RWPE2 (cell line): ENCODE measurements around the gene PSMC4.

Experiments used
- ATAC-seq: fragments of 200-7000 bp; cut with Tn5 transposase; 3 replicates; pipeline ENCODE4 v1.9.1; 2021; ENCODE audit warnings: low read depth
- DNase-seq: peaks from one replicate; pipeline ENCODE4 v3.0.0-alpha.2; 2020; ENCODE audit warnings: low spot score
- H3K27ac ChIP-seq: fragments of 450-650 bp; 2 replicates; pipeline ENCODE4 v1.5.1; 2017; ENCODE audit warnings: mild to moderate bottlenecking; ENCODE audit not compliant: poor library complexity, severe bottlenecking
- H3K27me3 ChIP-seq: fragments of 250-450 bp; sonication (Bioruptor Pico); 2 replicates; pipeline ENCODE4 v1.5.1; 2021; ENCODE audit warnings: mild to moderate bottlenecking, moderate library complexity; ENCODE audit not compliant: insufficient read depth, poor library complexity, severe bottlenecking
- H3K36me3 ChIP-seq: fragments of 250-450 bp; sonication (Bioruptor Pico); 2 replicates; pipeline ENCODE4 v1.5.1; 2020; ENCODE audit warnings: low read depth, mild to moderate bottlenecking, moderate library complexity
- H3K4me1 ChIP-seq: fragments of 250-450 bp; sonication (Bioruptor Pico); 2 replicates; pipeline ENCODE4 v1.5.1; 2021; ENCODE audit warnings: mild to moderate bottlenecking, moderate library complexity; ENCODE audit not compliant: insufficient read depth, poor library complexity, severe bottlenecking
- H3K4me3 ChIP-seq: fragments of 250-450 bp; sonication (Bioruptor Pico); 2 replicates; pipeline ENCODE4 v1.5.1; 2021; ENCODE audit warnings: mild to moderate bottlenecking, moderate library complexity; ENCODE audit not compliant: severe bottlenecking
- H3K9me3 ChIP-seq: fragments of 250-450 bp; sonication (Bioruptor Pico); 2 replicates; pipeline ENCODE4 v1.5.1; 2021; ENCODE audit warnings: mild to moderate bottlenecking, moderate library complexity; ENCODE audit not compliant: severe bottlenecking
- TF ChIP-seq, protein P1 (sequence below): fragments of 450-650 bp; IDR thresholded peaks from one replicate; pipeline ENCODE4 v1.5.1; 2017; ENCODE audit warnings: mild to moderate bottlenecking, moderate library complexity; ENCODE audit not compliant: poor library complexity, severe bottlenecking

PSMC4 gene

DNA sequence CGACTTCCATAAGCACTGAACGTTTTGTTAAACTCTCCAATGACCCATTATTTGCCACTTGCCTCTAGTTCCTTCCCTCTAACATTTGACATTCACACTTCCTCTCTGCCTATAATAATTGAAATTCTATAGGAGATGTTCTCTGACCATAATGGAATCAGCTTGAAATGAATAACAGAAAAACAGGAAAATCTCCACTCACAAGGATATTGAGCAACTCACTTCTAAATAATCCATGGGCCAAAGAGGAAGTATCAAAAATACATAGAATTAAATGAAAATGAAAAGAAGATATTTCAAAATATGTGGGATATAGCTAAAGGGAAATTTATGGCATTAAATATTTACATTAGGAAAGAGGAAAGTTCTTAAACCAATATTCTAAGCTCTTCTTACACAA, 33.2 kb upstream of the PSMC4 start:
- Histone ChIP-seq H3K27me3 (no peaks in the 10 kb centered on the region), H3K4me3 (no peak overlapping the region), H3K4me1 (no peaks in the 10 kb centered on the region), H3K27ac (no peak overlapping the region), H3K9me3 (no peaks in the 10 kb centered on the region), H3K36me3 (no peaks in the 10 kb centered on the region)
- TF ChIP-seq, protein P1, sequence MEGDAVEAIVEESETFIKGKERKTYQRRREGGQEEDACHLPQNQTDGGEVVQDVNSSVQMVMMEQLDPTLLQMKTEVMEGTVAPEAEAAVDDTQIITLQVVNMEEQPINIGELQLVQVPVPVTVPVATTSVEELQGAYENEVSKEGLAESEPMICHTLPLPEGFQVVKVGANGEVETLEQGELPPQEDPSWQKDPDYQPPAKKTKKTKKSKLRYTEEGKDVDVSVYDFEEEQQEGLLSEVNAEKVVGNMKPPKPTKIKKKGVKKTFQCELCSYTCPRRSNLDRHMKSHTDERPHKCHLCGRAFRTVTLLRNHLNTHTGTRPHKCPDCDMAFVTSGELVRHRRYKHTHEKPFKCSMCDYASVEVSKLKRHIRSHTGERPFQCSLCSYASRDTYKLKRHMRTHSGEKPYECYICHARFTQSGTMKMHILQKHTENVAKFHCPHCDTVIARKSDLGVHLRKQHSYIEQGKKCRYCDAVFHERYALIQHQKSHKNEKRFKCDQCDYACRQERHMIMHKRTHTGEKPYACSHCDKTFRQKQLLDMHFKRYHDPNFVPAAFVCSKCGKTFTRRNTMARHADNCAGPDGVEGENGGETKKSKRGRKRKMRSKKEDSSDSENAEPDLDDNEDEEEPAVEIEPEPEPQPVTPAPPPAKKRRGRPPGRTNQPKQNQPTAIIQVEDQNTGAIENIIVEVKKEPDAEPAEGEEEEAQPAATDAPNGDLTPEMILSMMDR = no peak
- ATAC-seq = no peak
- no peak for DNase-seq

DNA sequence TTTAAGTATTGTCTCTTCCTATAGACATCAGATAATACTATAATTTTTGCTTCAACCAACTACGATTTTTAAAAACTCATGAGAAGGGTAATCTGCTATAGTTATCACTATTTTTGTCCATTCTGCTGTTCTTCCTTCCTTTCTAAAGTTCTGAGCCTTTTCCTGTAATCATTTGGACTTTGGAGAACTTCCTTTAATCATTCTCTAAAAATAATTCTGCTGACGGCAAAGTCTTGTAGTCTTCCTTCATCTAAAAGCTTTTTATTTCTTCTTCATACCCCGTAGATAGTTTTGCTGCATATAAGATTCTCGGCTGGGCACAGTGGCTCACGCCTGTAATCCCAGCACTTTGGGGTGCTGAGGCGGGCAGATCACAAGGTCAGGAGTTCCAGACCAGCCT, 31.4 kb upstream of the PSMC4 start:
- H3K4me3 ChIP-seq = no peak overlapping the region
- no peaks in the 10 kb centered on the region for H3K9me3 ChIP-seq
- no peaks in the 10 kb centered on the region for H3K27me3 ChIP-seq
- H3K36me3 ChIP-seq = no peaks in the 10 kb centered on the region
- no peak overlapping the region for H3K27ac ChIP-seq
- ATAC-seq (no peak), DNase-seq (no peak)
- TF ChIP-seq, protein P1 = no peak
- H3K4me1 ChIP-seq = no peaks in the 10 kb centered on the region

DNA sequence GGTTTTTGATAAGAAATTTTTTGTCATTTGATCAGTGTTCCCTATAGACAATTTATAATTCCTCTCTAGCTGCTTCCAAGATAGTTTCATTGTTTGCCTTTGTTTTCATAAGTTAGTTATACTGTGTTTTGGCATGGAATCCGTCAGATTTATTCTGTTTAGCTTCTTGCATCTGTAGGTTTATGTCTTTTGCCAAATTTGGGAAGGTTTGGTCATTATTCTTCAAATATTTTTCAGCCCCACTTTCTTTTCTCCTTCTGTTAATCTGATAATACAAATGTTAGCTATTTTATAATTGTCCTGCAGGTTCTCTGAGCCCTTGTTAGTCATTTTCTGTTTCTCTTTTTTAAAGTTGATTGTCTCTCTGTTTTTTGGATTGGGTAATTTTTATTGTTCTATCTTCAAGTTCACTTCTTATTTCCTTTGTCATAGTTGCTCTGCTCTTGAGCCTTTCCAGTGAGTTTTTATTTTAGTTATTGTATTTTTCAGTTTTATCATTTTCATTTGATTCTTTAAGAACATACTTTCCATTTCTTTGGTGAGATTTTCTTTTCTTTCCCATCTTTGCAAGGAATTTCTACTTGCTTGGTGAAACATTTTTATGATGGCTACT, 30.6 kb upstream of the PSMC4 start:
- Histone ChIP-seq H3K9me3 (no peaks in the 10 kb centered on the region), H3K4me1 (no peaks in the 10 kb centered on the region), H3K36me3 (no peaks in the 10 kb centered on the region), H3K27me3 (no peaks in the 10 kb centered on the region), H3K27ac (no peak overlapping the region), H3K4me3 (no peak overlapping the region)
- ATAC-seq (no peak), DNase-seq (no peak)
- TF ChIP-seq, protein P1 = no peak

DNA sequence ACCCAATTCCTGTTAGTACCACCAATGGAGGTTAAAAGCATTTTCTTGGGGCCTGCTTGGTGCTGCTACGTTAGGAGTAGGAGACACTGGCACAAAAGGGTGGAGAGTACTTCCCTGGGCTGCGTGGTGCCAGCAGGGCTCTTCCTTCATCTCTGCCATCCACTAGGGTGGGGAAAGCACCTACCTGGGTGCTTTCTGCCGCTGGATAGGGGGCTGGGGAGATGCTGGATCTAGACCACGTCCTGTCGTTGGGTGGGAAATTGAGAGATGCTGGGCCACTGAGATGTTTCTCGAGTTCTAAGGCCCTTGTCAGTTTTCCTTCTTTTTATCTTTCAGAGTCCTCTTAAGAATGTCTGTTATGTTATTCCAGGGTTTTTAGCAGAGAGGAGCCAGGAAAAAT, 29.8 kb upstream of the PSMC4 start:
- Histone ChIP-seq H3K27me3 (no peaks in the 10 kb centered on the region), H3K36me3 (no peaks in the 10 kb centered on the region), H3K9me3 (no peaks in the 10 kb centered on the region), H3K4me1 (no peaks in the 10 kb centered on the region), H3K27ac (no peak overlapping the region), H3K4me3 (no peak overlapping the region)
- DNase-seq = no peak
- TF ChIP-seq, protein P1 = no peak
- ATAC-seq = no peak

DNA sequence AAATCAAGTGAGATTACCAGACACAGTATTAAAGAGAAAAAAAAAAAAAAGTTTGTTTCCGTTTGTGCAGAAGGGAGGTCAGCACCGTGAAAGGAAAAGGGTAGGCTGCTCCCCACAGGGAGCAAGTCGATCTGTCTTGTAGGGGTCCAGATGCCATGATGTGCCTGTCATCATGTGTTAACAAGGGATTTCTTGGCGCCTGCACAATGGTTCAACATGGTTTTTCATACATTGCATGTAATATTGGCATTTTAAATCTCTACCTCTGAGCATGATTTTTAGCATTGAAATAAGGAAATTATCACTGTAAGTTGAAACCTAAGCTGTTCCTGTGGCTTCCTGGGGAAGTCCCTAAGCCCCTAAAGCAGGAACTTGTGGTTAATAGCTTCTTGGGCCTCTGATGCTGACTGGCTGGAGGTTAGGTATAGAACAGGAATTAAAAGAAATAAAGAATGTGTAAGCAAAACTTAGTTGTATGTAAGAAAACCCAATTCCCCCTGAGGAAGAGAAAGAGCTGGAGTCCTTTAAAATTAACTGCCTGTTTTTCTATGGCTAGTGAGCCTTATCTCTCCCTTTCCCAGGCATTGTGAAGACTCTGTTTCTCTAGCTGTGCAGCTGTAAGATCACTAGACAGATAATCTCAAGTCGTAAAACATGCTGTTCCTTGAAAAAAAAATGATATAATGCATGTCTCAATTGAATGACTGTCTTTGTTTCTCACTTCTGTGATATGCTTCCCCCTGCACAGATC, 29.2 kb upstream of the PSMC4 start:
- Histone ChIP-seq H3K27ac (no peak overlapping the region), H3K36me3 (no peaks in the 10 kb centered on the region), H3K9me3 (no peaks in the 10 kb centered on the region), H3K27me3 (no peaks in the 10 kb centered on the region), H3K4me3 (no peak overlapping the region), H3K4me1 (no peaks in the 10 kb centered on the region)
- ATAC-seq (no peak), DNase-seq (no peak)
- TF ChIP-seq, protein P1 = no peak
